IMR-90 (cell line): ENCODE data around the gene ABHD2. TPM values are rescaled to one million over a fixed set of nuclear protein-coding genes. Genes with fewer than 3 reads are reported as not detected.

Experiments used
- ATAC-seq: fragments of 200-7000 bp; cut with Tn5 transposase; 2 replicates; pipeline ENCODE4 v1.9.1; 2020; ENCODE audit warnings: low read depth, mild to moderate bottlenecking, moderate library complexity
- BruUV-seq: library from RNA; stranded (reverse); fragments of 400-500 nt; replicated peaks from 2 replicates; lab custom pipeline; 2021; lab: Mats Ljungman, UMichigan
- CTCF ChIA-PET: fragments of 300-600 bp; formaldehyde crosslinking; extraction: SDS; loops from one replicate; lab custom pipeline; 2021; ENCODE audit warnings: antibody characterized with exemption; lab: Yijun Ruan, JAX
- POLR2A ChIA-PET: fragments of 300-600 bp; sonication (Branson Sonifier 250); formaldehyde crosslinking; loops from one replicate; lab custom pipeline; 2022; ENCODE audit warnings: antibody characterized with exemption; ENCODE audit not compliant: unreplicated experiment; lab: Charles Lee
- DNase-seq: peaks from one replicate; pipeline ENCODE4 v3.0.0; 2013
- H2AFZ ChIP-seq: replicated peaks from 2 replicates; pipeline ENCODE3; 2013; ENCODE audit warnings: low read length, mild to moderate bottlenecking; ENCODE audit not compliant: poor library complexity
- H2AK5ac ChIP-seq: 2 replicates; pipeline ENCODE4 v1.6.1; 2013; ENCODE audit warnings: low read depth, low read length, inconsistent platforms
- H2AK9ac ChIP-seq: replicated peaks from 2 replicates; pipeline ENCODE3; 2013; ENCODE audit warnings: mild to moderate bottlenecking, low read depth, low read length, moderate library complexity; ENCODE audit not compliant: poor library complexity
- H2BK120ac ChIP-seq: 2 replicates; pipeline ENCODE4 v1.6.1; 2013; ENCODE audit warnings: low read depth, low read length, inconsistent platforms
- H2BK15ac ChIP-seq: 3 replicates; pipeline ENCODE4 v1.6.1; 2013; ENCODE audit warnings: low read depth, low read length, inconsistent platforms
- H2BK20ac ChIP-seq: 2 replicates; pipeline ENCODE4 v1.6.1; 2013; ENCODE audit warnings: low read depth, mild to moderate bottlenecking, inconsistent platforms, low read length, moderate library complexity
- H2BK5ac ChIP-seq: 2 replicates; pipeline ENCODE4 v1.6.1; 2013; ENCODE audit warnings: mild to moderate bottlenecking, low read depth, low read length, inconsistent platforms; ENCODE audit not compliant: poor library complexity, severe bottlenecking
- H3K14ac ChIP-seq: replicated peaks from 2 replicates; pipeline ENCODE4 v1.6.1; 2013; ENCODE audit warnings: low read depth, low read length, inconsistent platforms
- H3K18ac ChIP-seq: 2 replicates; pipeline ENCODE4 v1.6.1; 2013; ENCODE audit warnings: low read depth, low read length, control low read depth
- H3K23ac ChIP-seq: 2 replicates; pipeline ENCODE4 v1.6.1; 2013; ENCODE audit warnings: low read depth, low read length, inconsistent platforms
- H3K27ac ChIP-seq: 2 replicates; pipeline ENCODE4 v1.5.1; 2013; ENCODE audit warnings: mild to moderate bottlenecking, control low read depth, low read length; ENCODE audit not compliant: insufficient read depth
- H3K27me3 ChIP-seq: 2 replicates; pipeline ENCODE4 v1.6.1; 2013; ENCODE audit warnings: low read length; ENCODE audit not compliant: control insufficient read depth, insufficient read depth
- H3K36me3 ChIP-seq: 2 replicates; pipeline ENCODE4 v1.6.1; 2013; ENCODE audit warnings: low read length, mixed read lengths; ENCODE audit not compliant: control insufficient read depth, insufficient read depth
- H3K4ac ChIP-seq: 2 replicates; pipeline ENCODE4 v1.6.1; 2013; ENCODE audit warnings: low read depth, low read length, inconsistent platforms
- H3K4me1 ChIP-seq: 2 replicates; pipeline ENCODE4 v1.6.1; 2013; ENCODE audit warnings: low read length, mixed read lengths; ENCODE audit not compliant: control insufficient read depth, insufficient read depth
- H3K4me2 ChIP-seq: 2 replicates; pipeline ENCODE4 v1.6.1; 2013; ENCODE audit warnings: low read depth, mild to moderate bottlenecking, control low read depth, low read length, moderate library complexity
- H3K4me3 ChIP-seq: 2 replicates; pipeline ENCODE4 v1.5.1; 2013; ENCODE audit warnings: low read depth, mild to moderate bottlenecking, control low read depth, low read length, moderate library complexity; ENCODE audit not compliant: insufficient read depth
- H3K56ac ChIP-seq: 2 replicates; pipeline ENCODE4 v1.6.1; 2013; ENCODE audit warnings: low read length, inconsistent platforms; ENCODE audit not compliant: insufficient read depth; ENCODE audit errors: extremely low read depth
- H3K79me1 ChIP-seq, 2 experiments: 2 replicates each; pipeline ENCODE4 v1.6.1; 2013; ENCODE audit warnings: low read length in 2 of 2, inconsistent platforms in 1 of 2, low read depth in 1 of 2
- H3K9ac ChIP-seq: 2 replicates; pipeline ENCODE4 v1.6.1; 2013; ENCODE audit warnings: low read depth, low read length, control low read depth
- H3K9me1 ChIP-seq: 2 replicates; pipeline ENCODE4 v1.6.1; 2013; ENCODE audit warnings: low read length, inconsistent platforms; ENCODE audit not compliant: insufficient read depth
- H3K9me3 ChIP-seq: 2 replicates; pipeline ENCODE4 v1.6.1; 2013; ENCODE audit warnings: low read length; ENCODE audit not compliant: control insufficient read depth, insufficient read depth
- H4K20me1 ChIP-seq: 2 replicates; pipeline ENCODE4 v1.6.1; 2013; ENCODE audit warnings: low read length, inconsistent platforms; ENCODE audit not compliant: insufficient read depth
- H4K5ac ChIP-seq: 2 replicates; pipeline ENCODE4 v1.6.1; 2013; ENCODE audit warnings: mild to moderate bottlenecking, low read depth, low read length, control low read depth
- H4K8ac ChIP-seq, 2 experiments: 2 replicates each; pipeline ENCODE4 v1.6.1; 2013; ENCODE audit warnings: low read depth in 2 of 2, low read length in 2 of 2, control low read depth in 1 of 2, inconsistent platforms in 1 of 2
- H4K91ac ChIP-seq: 2 replicates; pipeline ENCODE4 v1.6.1; 2013; ENCODE audit warnings: low read depth, low read length, inconsistent platforms; ENCODE audit not compliant: insufficient read depth
- ELK1 ChIP-seq: fragments of 150-350 bp; IDR thresholded peaks from 2 replicates; pipeline ENCODE4 v1.6.1; 2016; ENCODE audit warnings: low read depth, mild to moderate bottlenecking, low read length, moderate library complexity, borderline replicate concordance
- SMC3 ChIP-seq: fragments of 150-350 bp; IDR thresholded peaks from 2 replicates; pipeline ENCODE4 v1.6.1; 2016; ENCODE audit warnings: low read depth, mild to moderate bottlenecking, antibody characterized with exemption, low read length, moderate library complexity
- WGBS, 2 experiments: methylation state at CpG; one replicate each; pipeline versions ENCODE4 v1.1.5 to v1.1.7; 2013; ENCODE audit warnings: missing lambda C conversion rate in 2 of 2; ENCODE audit not compliant: insufficient read length in 1 of 2; ENCODE audit errors: extremely low coverage in 2 of 2; 5-methylcytosine and 5-hydroxymethylcytosine counted together
- dilution Hi-C: fragments of 300-500 bp; cut with HindIII; formaldehyde crosslinking; loops from one replicate; pipeline ENCODE4 v1.14.3; 2018; ENCODE audit warnings: low sequenced_read_pairs; ENCODE audit not compliant: unreplicated experiment
- in situ Hi-C: fragments of 300-500 bp; cut with MboI; formaldehyde crosslinking; loops from 3 replicates; pipeline ENCODE4 v1.14.3; 2019; ENCODE audit warnings: low sequenced_read_pairs, inconsistent platforms, mixed read lengths
- intact Hi-C: fragments of 100-400 bp; cut with micrococcal nuclease; formaldehyde crosslinking; loops from 2 replicates; pipeline ENCODE4 v1.10.0; 2022
- polyA plus RNA-seq, 3 experiments: library from polyadenylated mRNA; depleted of rRNA; stranded (reverse); fragments of >200 nt; gene quantifications; 2 replicates each; pipeline ENCODE4 v1.2.3, GENCODE V29; 2012; ENCODE audit warnings: low replicate concordance in 1 of 3
- total RNA-seq: library from RNA; depleted of rRNA; stranded (reverse); fragments of >200 nt; gene quantifications from 2 replicates; pipeline ENCODE4 v1.2.3, GENCODE V29; 2012

Gene ABHD2
- total and polyA plus RNA-seq, 2 of the 4 experiments (the other 2 are of a cell fraction): 31.2 to 62.9 TPM

- Histone ChIP-seq H4K20me1 (no peaks in the 10 kb centered on the region), H3K4me3 (no peak overlapping the region), H3K27me3 (no peaks in the 10 kb centered on the region), H2BK20ac (no peak overlapping the region), H3K14ac (no peak overlapping the region), H3K79me1 (peaks cover 9 to 19% of the 10 kb centered on the region in 2 experiments), H2BK120ac (no peak overlapping the region), H3K36me3 (peaks cover 9% of the 10 kb centered on the region), H3K4me2 (no peak overlapping the region), H3K18ac (no peak overlapping the region), H3K4ac (no peak overlapping the region), H3K23ac (no peak overlapping the region), H2AFZ (no peak overlapping the region), H2BK15ac (no peak overlapping the region), H4K91ac (no peak overlapping the region), H2BK5ac (no peak overlapping the region), H3K9ac (no peak overlapping the region), H3K4me1 (peaks cover 6% of the 10 kb centered on the region), H3K27ac (no peak overlapping the region), H3K56ac (no peak overlapping the region), H3K9me1 (peaks cover 2% of the 10 kb centered on the region; the same call in 1 of the 2 replicates), H4K8ac (no peak overlapping the region), H3K9me3 (no peaks in the 10 kb centered on the region), H2AK5ac (no peak overlapping the region), H4K5ac (no peak overlapping the region), H2AK9ac (no peak overlapping the region)
- peak; percentile 38; the same call in 1 of the 2 replicates for ATAC-seq
- dilution Hi-C loops (no loop called here), intact Hi-C loops (no loop called here), in situ Hi-C loops (loop anchor here (25.0 kb wide), 1 partner anchor 499 kb away; no protein-coding TSS in a partner anchor)
- WGBS, 2 experiments: 80% methylated on average over 2 of the region's 3 CpGs; no CpG with 5 or more reads in 1 of the 2 experiments
- TF ChIP-seq ELK1 (no peak), SMC3 (no peak)
- POLR2A ChIA-PET: no interaction called here
- no TSS peak for BruUV-seq
- CTCF ChIA-PET: interaction anchor here (1.1 kb wide), 1 partner anchor 11 kb away, joined by 3 read pairs; no protein-coding TSS in a partner anchor
- no peak for DNase-seq
Measured at GRCh38 chr15:89161666-89162065, 73.4 kb downstream of the ABHD2 start.
